SIG-M5 (cell line): ENCODE results near the gene NTRK1.

Experiments used
- DNase-seq: peaks from one replicate; lab custom pipeline; 2025; lab: John Stamatoyannopoulos, UW

The NTRK1 gene

DNA sequence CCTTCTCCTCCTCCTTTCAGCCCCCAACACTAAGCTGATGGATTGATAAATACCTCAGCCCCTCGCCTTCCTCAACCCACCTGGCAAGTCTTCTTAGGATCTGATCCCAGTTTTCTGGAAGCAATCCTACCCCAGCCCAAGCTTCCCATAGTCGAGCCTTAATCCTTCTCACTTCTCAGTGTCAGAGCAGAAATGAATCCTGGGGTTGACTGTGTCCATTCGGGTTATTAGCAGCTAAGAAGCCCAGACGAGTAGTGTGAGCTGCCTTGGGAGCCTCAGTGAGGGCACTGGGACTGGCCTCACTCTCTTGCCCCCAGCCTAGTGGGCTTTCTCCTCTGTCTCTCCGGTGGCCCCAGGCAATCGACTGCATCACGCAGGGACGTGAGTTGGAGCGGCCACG, 20.4 kb downstream of the NTRK1 start:
- no peak for DNase-seq

DNA sequence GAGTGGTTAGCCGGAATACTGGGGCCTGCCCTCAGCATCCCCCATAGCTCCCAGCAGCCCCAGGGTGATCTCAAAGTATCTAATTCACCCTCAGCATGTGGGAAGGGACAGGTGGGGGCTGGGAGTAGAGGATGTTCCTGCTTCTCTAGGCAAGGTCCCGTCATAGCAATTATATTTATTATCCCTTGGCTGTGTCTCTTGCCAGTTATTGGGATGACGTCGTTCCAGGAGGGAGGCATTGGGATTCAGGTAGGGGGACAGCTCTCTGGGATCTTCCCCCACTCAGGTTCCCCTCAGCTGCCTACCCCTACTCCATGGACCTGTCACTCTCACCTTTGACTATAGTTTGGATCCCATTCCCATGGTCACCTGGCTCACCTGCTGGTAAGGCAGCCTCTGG, 21.0 kb downstream of the NTRK1 start:
- DNase-seq = no peak

- DNase-seq = no peak
Observed at GRCh38 chr1:156882543-156882942, 21.9 kb downstream of the NTRK1 start.

- DNase-seq = no peak
Observed at GRCh38 chr1:156883919-156884318, 23.3 kb downstream of the NTRK1 start.

GRCh38 chr1:156884560-156885184, 24.0 kb downstream of the NTRK1 start:
- DNase-seq = no peak

GRCh38 chr1:156885314-156885713, 24.6 kb downstream of the NTRK1 start:
- no peak for DNase-seq

- DNase-seq = no peak
Observed at GRCh38 chr1:156885880-156886355, 25.3 kb downstream of the NTRK1 start.

- no peak for DNase-seq
Observed at GRCh38 chr1:156886583-156887281, 26.1 kb downstream of the NTRK1 start.

DNA sequence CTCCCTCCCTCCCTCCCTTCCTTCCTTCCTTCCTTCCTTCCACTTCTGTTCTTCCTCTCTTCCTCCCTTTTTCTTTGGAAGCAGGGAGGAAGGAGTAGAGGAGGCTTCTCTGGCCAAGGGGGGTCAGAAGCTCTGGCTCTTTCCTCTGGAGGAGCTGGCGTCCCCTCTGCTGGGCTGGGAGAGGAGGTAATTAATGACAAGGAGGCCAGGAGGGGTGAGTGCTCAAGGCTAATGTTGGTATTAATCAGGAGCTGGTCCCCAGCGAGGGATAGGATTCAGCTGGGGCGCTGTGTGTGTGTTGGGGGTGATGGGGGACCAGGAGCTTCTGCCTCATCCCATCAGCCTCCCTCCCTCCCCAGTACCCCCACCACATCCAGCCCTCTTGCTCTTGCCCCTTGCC, 26.7 kb downstream of the NTRK1 start:
- DNase-seq = no peak

DNA sequence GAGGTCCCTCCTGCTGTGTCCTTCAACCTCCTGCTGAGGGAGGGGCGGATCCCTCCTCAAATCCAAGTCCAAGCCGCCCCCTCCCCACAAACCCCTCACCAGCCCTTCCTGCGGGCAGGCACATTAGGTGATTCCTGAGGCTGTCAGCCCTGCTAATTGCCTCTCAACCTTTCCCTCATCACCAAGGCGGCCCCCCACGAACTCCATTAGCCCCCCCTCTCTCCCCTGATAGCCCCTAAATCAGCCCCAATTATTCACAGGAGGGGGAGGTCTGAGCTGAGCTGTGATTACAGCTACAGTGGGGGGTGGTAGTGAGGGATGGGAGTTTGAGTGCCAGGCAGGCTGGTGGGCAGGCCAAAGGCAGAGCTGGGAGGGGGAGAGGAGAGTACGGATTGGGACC, 27.1 kb downstream of the NTRK1 start:
- DNase-seq = no peak

- no peak for DNase-seq
Observed at GRCh38 chr1:156889802-156890580, 29.3 kb downstream of the NTRK1 start.

GRCh38 chr1:156892190-156893047, 31.8 kb downstream of the NTRK1 start:
- DNase-seq = no peak

GRCh38 chr1:156893048-156893953, 32.6 kb downstream of the NTRK1 start, which contains the start of gene PEAR1:
Gene PEAR1, plus strand, starts transcription at chr1:156893718. Its CDS starts 10,209 bp downstream, at chr1:156903927.
- DNase-seq = no peak

GRCh38 chr1:156894001-156894400, 33.3 kb downstream of the NTRK1 start:
- no peak for DNase-seq

- DNase-seq = no peak
Observed at GRCh38 chr1:156894711-156895454, 34.2 kb downstream of the NTRK1 start.

GRCh38 chr1:156895455-156895812, 34.8 kb downstream of the NTRK1 start:
- no peak for DNase-seq

GRCh38 chr1:156895927-156896326, 35.3 kb downstream of the NTRK1 start:
- no peak for DNase-seq

DNA sequence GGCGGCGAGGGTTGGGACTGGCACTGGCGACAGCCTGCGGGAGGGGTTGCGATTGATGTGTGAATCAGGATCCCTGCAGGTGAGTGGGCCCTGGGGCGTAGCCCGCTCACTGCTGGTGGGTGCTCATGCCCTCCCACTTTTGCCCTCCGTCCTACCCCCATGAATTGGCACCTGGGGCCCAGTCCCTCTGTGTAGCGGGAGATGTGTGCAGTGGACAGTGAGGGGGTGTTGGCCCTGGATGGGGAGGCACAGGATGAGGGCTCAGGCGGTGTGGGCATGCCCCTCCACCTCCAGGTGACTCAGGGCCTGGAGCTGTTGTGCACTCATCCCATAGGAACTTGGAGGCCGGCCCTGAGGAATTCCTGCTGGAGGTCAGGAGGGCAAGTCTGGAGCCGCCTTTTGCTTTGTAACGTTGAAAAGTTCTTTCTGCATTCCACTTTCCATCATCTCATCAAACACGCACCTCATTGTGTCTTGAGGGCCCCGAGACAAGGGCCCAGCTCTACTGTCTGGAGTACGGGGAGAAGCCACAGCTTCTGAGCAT, 35.9 kb downstream of the NTRK1 start:
- DNase-seq = no peak

DNA sequence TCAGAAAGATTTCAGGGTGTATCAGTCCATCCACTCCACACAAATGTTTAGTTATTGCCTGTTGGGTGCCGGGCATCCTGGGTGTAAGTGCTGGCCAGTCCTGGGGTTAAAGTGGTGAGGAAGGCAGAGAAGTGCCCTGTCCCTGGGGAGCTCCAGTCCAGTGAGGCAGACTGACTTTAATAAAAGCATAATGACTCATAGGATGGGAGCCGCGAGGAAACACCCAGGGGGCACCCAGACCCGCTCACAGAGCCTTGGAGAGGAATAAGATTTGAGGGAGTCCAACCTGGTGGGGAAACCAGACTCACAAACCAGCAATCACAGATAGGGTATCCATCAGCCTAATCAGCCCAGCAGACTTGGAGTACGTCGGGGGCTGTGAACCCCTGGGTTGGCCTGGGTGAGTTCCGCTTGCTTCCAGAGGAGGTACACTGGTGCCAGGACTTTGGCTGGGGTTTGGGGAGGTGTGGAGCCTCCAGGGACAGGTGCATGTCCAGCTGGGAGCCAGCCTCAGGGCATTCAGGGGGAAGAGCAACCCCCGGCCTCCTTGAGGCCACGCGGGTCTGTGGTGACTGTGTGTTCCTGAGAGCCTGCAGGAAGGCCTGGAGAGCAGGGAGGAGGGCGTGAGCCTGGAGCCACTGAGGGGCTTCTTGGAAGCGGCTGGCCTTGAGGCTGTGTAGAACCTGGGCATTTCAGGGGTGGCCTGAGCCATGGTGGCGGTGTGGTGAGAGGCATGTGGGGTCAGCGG, 36.6 kb downstream of the NTRK1 start:
- no peak for DNase-seq
